Measurements from ENCODE around the gene SRP72.

GRCh38 chr4:56434599-56435139, 32.7 kb upstream of the SRP72 start:
- TF ChIP-seq POLR2A (IDR thresholded peaks at IDR 0.05) = no peak
- no peak for TF ChIP-seq POLR2AphosphoS5 (IDR thresholded peaks at IDR 0.05)
- TF ChIP-seq CTCF (IDR thresholded peaks at IDR 0.05) = no peak
